OCI-LY3 (cell line): Measurements from ENCODE around the gene OR11H6.
"Not testable (repeated sequence)": the region's sequence is repeated elsewhere in the genome, so short reads cannot be mapped to it uniquely, and the experiment has no call there.

Experiments
- H2AFZ ChIP-seq: fragments of 200-600, 300-600 bp; shearing (Covaris generic); 2 replicates; pipeline ENCODE4 v1.6.0; 2014; ENCODE audit warnings: antibody characterized with exemption, low read depth, low read length
- H3K27ac ChIP-seq: fragments of 200-600, 300-600 bp; sonication (generic); 2 replicates; pipeline ENCODE4 v1.5.1; 2014; ENCODE audit warnings: mild to moderate bottlenecking, low read length, moderate library complexity, mixed read lengths
- H3K27me3 ChIP-seq: fragments of 200-600, 300-600 bp; sonication (generic); 2 replicates; pipeline ENCODE4 v1.6.1; 2014; ENCODE audit warnings: low read depth, low read length, mixed read lengths
- H3K36me3 ChIP-seq: fragments of 200-600, 300-600 bp; sonication (generic); replicated peaks from 2 replicates; pipeline ENCODE3; 2014; ENCODE audit warnings: low read depth, low read length, mixed read lengths
- H3K4me1 ChIP-seq: fragments of 300-600, 200-600 bp; sonication (generic); 2 replicates; pipeline ENCODE4 v1.6.1; 2014; ENCODE audit warnings: low read length, mixed read lengths
- H3K4me2 ChIP-seq: fragments of 200-600, 300-600 bp; sonication (generic); 2 replicates; pipeline ENCODE4 v1.6.1; 2014; ENCODE audit warnings: low read length, mixed read lengths
- H3K4me3 ChIP-seq: fragments of 300-600, 200-600 bp; sonication (generic); 2 replicates; pipeline ENCODE4 v1.5.1; 2014; ENCODE audit warnings: antibody characterized with exemption, mild to moderate bottlenecking, low read length, moderate library complexity
- H3K79me2 ChIP-seq: fragments of 300-600, 200-600 bp; shearing (Covaris generic); 2 replicates; pipeline ENCODE4 v1.6.1; 2014; ENCODE audit warnings: mild to moderate bottlenecking, low read length, mixed read lengths
- H3K9ac ChIP-seq: fragments of 300-600, 200-600 bp; shearing (Covaris generic); 2 replicates; pipeline ENCODE4 v1.6.0; 2014; ENCODE audit warnings: mild to moderate bottlenecking, low read length, moderate library complexity
- H3K9me3 ChIP-seq: fragments of 200-600, 300-600 bp; shearing (Covaris generic); 2 replicates; pipeline ENCODE4 v1.6.1; 2014; ENCODE audit warnings: low read length, mixed read lengths; ENCODE audit not compliant: insufficient read depth
- H4K20me1 ChIP-seq: fragments of 200-600, 300-600 bp; sonication (generic); 2 replicates; pipeline ENCODE4 v1.6.1; 2016; ENCODE audit warnings: low read length, mixed read lengths; ENCODE audit not compliant: insufficient read depth
- EZH2phosphoT487 ChIP-seq: fragments of 200-600 bp; shearing (Covaris generic); IDR thresholded peaks from 2 replicates; pipeline ENCODE4 v1.6.1; 2018; ENCODE audit warnings: antibody characterized with exemption, mixed run types, low read depth
- TF ChIP-seq, protein P1 (sequence below): fragments of 200-600, 300-600 bp; sonication (generic); IDR thresholded peaks from 2 replicates; pipeline ENCODE4 v1.5.1; 2014; ENCODE audit warnings: antibody characterized with exemption, low read length, low read depth

Gene OR11H6

DNA sequence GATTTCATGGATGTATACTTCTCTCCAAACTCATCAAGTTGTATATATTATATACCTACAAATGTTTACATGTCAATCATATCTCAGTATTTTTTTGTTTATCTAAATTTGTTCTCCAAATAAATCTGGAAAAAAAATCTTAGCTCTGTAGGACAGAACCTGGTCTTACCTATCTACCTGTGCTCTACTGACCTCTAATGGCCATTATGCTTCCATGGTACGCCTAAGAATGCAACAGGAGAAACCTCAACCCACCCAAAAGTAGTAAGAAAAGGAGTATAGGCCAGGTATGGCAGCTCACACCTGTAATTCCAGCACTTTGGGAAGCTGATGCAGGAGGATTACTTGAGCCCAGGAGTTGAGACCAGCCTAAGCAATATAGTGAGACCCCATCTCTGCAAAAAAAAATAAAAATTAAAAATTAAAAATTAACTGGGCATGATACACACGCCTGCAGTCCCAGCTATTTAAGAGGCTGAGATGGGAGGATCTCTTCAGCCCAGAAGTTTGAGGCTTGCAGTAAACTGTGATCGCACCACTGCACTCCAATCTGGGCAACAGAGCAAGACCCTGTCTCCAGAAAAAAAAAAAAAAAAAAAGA, 24.2 kb downstream of the OR11H6 start:
- TF ChIP-seq EZH2phosphoT487, result no peak
- TF ChIP-seq, protein P1, sequence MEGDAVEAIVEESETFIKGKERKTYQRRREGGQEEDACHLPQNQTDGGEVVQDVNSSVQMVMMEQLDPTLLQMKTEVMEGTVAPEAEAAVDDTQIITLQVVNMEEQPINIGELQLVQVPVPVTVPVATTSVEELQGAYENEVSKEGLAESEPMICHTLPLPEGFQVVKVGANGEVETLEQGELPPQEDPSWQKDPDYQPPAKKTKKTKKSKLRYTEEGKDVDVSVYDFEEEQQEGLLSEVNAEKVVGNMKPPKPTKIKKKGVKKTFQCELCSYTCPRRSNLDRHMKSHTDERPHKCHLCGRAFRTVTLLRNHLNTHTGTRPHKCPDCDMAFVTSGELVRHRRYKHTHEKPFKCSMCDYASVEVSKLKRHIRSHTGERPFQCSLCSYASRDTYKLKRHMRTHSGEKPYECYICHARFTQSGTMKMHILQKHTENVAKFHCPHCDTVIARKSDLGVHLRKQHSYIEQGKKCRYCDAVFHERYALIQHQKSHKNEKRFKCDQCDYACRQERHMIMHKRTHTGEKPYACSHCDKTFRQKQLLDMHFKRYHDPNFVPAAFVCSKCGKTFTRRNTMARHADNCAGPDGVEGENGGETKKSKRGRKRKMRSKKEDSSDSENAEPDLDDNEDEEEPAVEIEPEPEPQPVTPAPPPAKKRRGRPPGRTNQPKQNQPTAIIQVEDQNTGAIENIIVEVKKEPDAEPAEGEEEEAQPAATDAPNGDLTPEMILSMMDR, result peak; percentile 59

DNA sequence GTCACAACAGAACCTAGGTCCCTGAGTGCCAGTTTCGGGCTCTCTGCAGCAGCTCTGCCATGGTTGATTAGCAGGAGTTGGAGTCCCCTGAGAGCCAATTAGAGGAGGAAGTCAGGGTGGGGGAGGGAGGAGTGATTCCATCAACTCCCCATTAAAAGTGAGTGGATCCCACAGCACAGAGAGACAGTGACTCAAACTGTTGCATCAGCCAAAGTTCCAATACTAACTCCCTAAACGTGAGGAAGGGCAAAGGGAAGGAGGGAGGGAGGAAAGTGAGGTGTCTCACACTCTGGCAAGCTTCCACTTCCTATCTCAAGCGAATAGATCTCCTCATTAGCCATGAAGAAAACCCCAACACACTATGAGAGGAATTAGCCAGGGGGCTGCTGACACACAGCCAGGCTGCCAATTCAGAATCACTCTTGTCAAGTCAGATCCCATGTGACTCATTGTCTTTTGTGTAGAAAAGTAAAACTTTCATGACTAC, 39.2 kb downstream of the OR11H6 start:
- TF ChIP-seq, protein P1, result no peak
- no peak for TF ChIP-seq EZH2phosphoT487
- H3K79me2 ChIP-seq, result no peaks in the 10 kb centered on the region
- no peaks in the 10 kb centered on the region for H4K20me1 ChIP-seq
- no peak overlapping the region for H3K9ac ChIP-seq
- H3K4me2 ChIP-seq, result peak overlapping the region; percentile 6; the same call in 1 of the 2 replicates
- H3K36me3 ChIP-seq, result no peaks in the 10 kb centered on the region
- no peak overlapping the region for H3K4me3 ChIP-seq
- no peak overlapping the region for H3K27ac ChIP-seq
- H3K9me3 ChIP-seq, result no peaks in the 10 kb centered on the region
- H3K27me3 ChIP-seq, result no peaks in the 10 kb centered on the region
- H2AFZ ChIP-seq, result no peak overlapping the region
- H3K4me1 ChIP-seq, result peaks cover 7% of the 10 kb centered on the region

More for the DNA sequence above, 24.2 kb downstream of the OR11H6 start:
- no peaks in the 10 kb centered on the region for H3K79me2 ChIP-seq
- no peak overlapping the region for H3K27ac ChIP-seq
- H3K9ac ChIP-seq, result no peak overlapping the region
- no peak overlapping the region for H2AFZ ChIP-seq
- H3K9me3 ChIP-seq, result no peaks in the 10 kb centered on the region
- no peak overlapping the region for H3K4me3 ChIP-seq
- H3K4me1 ChIP-seq, result no peaks in the 10 kb centered on the region
- no peaks in the 10 kb centered on the region for H3K36me3 ChIP-seq
- H3K4me2 ChIP-seq, result no peak overlapping the region
- H4K20me1 ChIP-seq, result no peaks in the 10 kb centered on the region
- no peaks in the 10 kb centered on the region; the same call in 1 of the 2 replicates for H3K27me3 ChIP-seq

DNA sequence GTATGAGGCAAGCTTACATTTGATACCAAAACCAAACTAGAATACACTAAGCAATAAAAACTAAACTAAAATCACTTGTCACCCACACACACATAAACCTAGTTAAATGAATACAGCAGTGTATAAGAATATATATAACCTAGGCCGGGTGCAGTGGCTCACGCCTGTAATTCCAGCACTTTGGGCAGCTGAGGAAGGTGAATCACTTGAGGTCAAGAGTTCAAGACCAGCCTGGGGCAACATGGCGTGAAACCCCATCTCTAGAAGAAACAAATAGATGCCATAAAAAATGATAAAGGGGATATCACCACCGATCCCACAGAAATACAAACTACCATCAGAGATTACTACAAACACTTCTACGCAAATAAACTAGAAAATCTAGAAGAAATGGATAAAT, 40.9 kb downstream of the OR11H6 start:
- not testable (repeated sequence) for H3K9me3 ChIP-seq, H3K79me2 ChIP-seq, H3K4me1 ChIP-seq, H4K20me1 ChIP-seq, H3K9ac ChIP-seq, H3K4me3 ChIP-seq, H3K4me2 ChIP-seq, H2AFZ ChIP-seq, H3K27ac ChIP-seq, H3K36me3 ChIP-seq, H3K27me3 ChIP-seq

DNA sequence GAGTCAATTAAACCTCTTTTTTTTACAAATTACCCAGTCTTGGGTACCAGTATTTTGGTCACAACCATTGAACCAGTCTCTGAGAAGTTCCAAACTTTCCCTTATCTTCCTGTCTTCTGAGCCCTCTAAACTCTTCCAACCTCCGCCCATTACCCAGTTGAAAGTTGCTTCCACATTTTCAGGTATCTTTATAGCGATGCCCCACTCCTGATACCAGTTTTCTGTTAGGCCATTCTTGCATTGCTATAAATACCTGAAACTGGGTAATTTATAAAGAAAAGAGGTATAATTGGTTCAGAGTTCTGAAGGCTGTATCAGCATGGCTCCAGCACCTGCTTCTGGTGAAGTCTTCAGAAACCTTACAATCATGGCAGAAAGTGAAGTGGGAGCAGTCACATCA, 50.6 kb downstream of the OR11H6 start:
- H2AFZ ChIP-seq, result no peak overlapping the region
- H3K4me3 ChIP-seq, result no peak overlapping the region
- H3K9ac ChIP-seq, result no peak overlapping the region
- H3K79me2 ChIP-seq, result no peaks in the 10 kb centered on the region
- H3K27me3 ChIP-seq, result no peaks in the 10 kb centered on the region
- H3K4me2 ChIP-seq, result no peak overlapping the region
- no peak overlapping the region for H3K27ac ChIP-seq
- H3K9me3 ChIP-seq, result peaks cover 9% of the 10 kb centered on the region; the same call in 1 of the 2 replicates
- peaks cover 38% of the 10 kb centered on the region for H3K36me3 ChIP-seq
- H3K4me1 ChIP-seq, result no peaks in the 10 kb centered on the region
- TF ChIP-seq, protein P1, result no peak
- TF ChIP-seq EZH2phosphoT487, result no peak
- no peaks in the 10 kb centered on the region for H4K20me1 ChIP-seq
